GM23338 (cell line): ENCODE results near the gene NAP1L4. TPM values are rescaled to one million over a fixed set of nuclear protein-coding genes. Genes with fewer than 3 reads are reported as not detected.

Source experiments
- ATAC-seq: fragments of 200-7000 bp; cut with Tn5 transposase; 3 replicates; pipeline ENCODE4 v1.9.1; 2020
- DNase-seq: peaks from one replicate; pipeline ENCODE4 v3.0.0-alpha.2; 2015; ENCODE audit warnings: low spot score
- H2AFZ ChIP-seq: fragments of 200-600 bp; sonication (generic); 2 replicates; pipeline ENCODE4 v1.8.0; 2016; ENCODE audit warnings: antibody characterized with exemption, mild to moderate bottlenecking, moderate library complexity
- H3F3A ChIP-seq: fragments of 200-600 bp; sonication (generic); replicated peaks from 2 replicates; pipeline ENCODE4 v1.8.0; 2017; ENCODE audit warnings: antibody characterized with exemption, mixed run types, low read depth
- H3K27ac ChIP-seq: fragments of 200-600 bp; sonication (generic); 2 replicates; pipeline ENCODE4 v1.6.1; 2016; ENCODE audit warnings: low read depth
- H3K27me3 ChIP-seq: fragments of 200-600 bp; sonication (generic); 2 replicates; pipeline ENCODE4 v1.8.0; 2016; ENCODE audit warnings: mild to moderate bottlenecking, mixed run types, moderate library complexity; ENCODE audit not compliant: insufficient read depth
- H3K36me3 ChIP-seq: fragments of 200-600 bp; sonication (generic); 2 replicates; pipeline ENCODE4 v1.8.0; 2016; ENCODE audit warnings: mild to moderate bottlenecking; ENCODE audit not compliant: insufficient read depth
- H3K4me1 ChIP-seq: fragments of 200-600 bp; sonication (generic); 2 replicates; pipeline ENCODE4 v1.8.0; 2016; ENCODE audit warnings: mild to moderate bottlenecking, moderate library complexity; ENCODE audit not compliant: insufficient read depth
- H3K4me2 ChIP-seq: fragments of 200-600 bp; sonication (generic); 2 replicates; pipeline ENCODE4 v1.7.1; 2017; ENCODE audit warnings: mixed run types
- H3K4me3 ChIP-seq: fragments of 200-600 bp; sonication (generic); 2 replicates; pipeline ENCODE4 v1.6.1; 2016; ENCODE audit warnings: mixed run types
- H3K79me2 ChIP-seq: fragments of 200-600 bp; sonication (generic); replicated peaks from 2 replicates; pipeline ENCODE4 v1.8.0; 2017; ENCODE audit warnings: mild to moderate bottlenecking; ENCODE audit not compliant: insufficient read depth
- H3K9me2 ChIP-seq: fragments of 200-600 bp; sonication (generic); 2 replicates; pipeline ENCODE4 v1.8.0; 2017; ENCODE audit not compliant: insufficient read depth
- H4K20me1 ChIP-seq: fragments of 200-600 bp; sonication (generic); replicated peaks from 2 replicates; pipeline ENCODE4 v1.8.0; 2017; ENCODE audit warnings: mild to moderate bottlenecking; ENCODE audit not compliant: insufficient read depth
- H3K27ac Mint-ChIP-seq: 2 replicates; pipeline ENCODE4 v1.8.0; 2020; ENCODE audit warnings: inconsistent platforms, mild to moderate bottlenecking, moderate library complexity, mixed read lengths
- H3K27me3 Mint-ChIP-seq: 3 replicates; pipeline ENCODE4 v1.8.0; 2022; ENCODE audit warnings: low read depth, mild to moderate bottlenecking, moderate library complexity, mixed read lengths, inconsistent platforms; ENCODE audit not compliant: insufficient read depth, poor library complexity
- H3K36me3 Mint-ChIP-seq: 3 replicates; pipeline ENCODE4 v1.8.0; 2021; ENCODE audit warnings: low read depth, mild to moderate bottlenecking, inconsistent platforms, moderate library complexity, mixed read lengths
- H3K4me1 Mint-ChIP-seq: 3 replicates; pipeline ENCODE4 v1.8.0; 2020; ENCODE audit warnings: mild to moderate bottlenecking, inconsistent platforms, mixed read lengths
- H3K4me3 Mint-ChIP-seq: 3 replicates; pipeline ENCODE4 v1.8.0; 2021; ENCODE audit warnings: moderate library complexity, mild to moderate bottlenecking, inconsistent platforms, mixed read lengths
- H3K9me3 Mint-ChIP-seq: 3 replicates; pipeline ENCODE4 v1.8.0; 2020; ENCODE audit warnings: moderate library complexity, mild to moderate bottlenecking, inconsistent platforms, mixed read lengths
- EZH2 ChIP-seq: fragments of 200-600 bp; sonication (generic); IDR thresholded peaks from one replicate; pipeline ENCODE4 v1.8.0; 2017; ENCODE audit warnings: antibody characterized with exemption, mild to moderate bottlenecking, low read depth; ENCODE audit not compliant: unreplicated experiment
- EZH2phosphoT487 ChIP-seq: fragments of 200-600 bp; sonication (generic); IDR thresholded peaks from one replicate; pipeline ENCODE4 v1.8.1; 2018; ENCODE audit warnings: antibody characterized with exemption; ENCODE audit not compliant: unreplicated experiment
- POLR2AphosphoS5 ChIP-seq: IDR thresholded peaks from 2 replicates; pipeline ENCODE4 v1.6.1; 2016; ENCODE audit warnings: antibody characterized with exemption, low read depth
- STAT1 ChIP-seq: IDR thresholded peaks from one replicate; pipeline ENCODE4 v1.6.1; 2016; ENCODE audit warnings: antibody characterized with exemption; ENCODE audit not compliant: unreplicated experiment
- ZNF114 ChIP-seq: fragments of 250-450 bp; sonication (Bioruptor Pico); IDR thresholded peaks from 2 replicates; pipeline ENCODE4 v1.5.0; 2020; ENCODE audit warnings: mild to moderate bottlenecking, moderate library complexity
- ZNF331 ChIP-seq: fragments of 250-450 bp; sonication (Bioruptor Pico); IDR thresholded peaks from 2 replicates; pipeline ENCODE4 v1.5.0; 2020; ENCODE audit warnings: low read depth, mild to moderate bottlenecking, moderate library complexity
- polyA plus RNA-seq: library from polyadenylated mRNA; unstranded; fragments of >200 nt; fragmentation: Nextera tagmentation; extraction: Ambion mirVana; gene quantifications from 2 replicates; pipeline ENCODE4 v1.2.1, GENCODE V29; 2016
- total RNA-seq: library from RNA; depleted of rRNA; stranded (reverse); fragments of >200 nt; shearing (Covaris generic); gene quantifications from 2 replicates; pipeline ENCODE4 v1.2.3, GENCODE V29; 2014
- TF ChIP-seq, protein P1 (sequence below): fragments of 250-450 bp; sonication (Bioruptor Pico); IDR thresholded peaks from 2 replicates; pipeline ENCODE4 v1.5.0; 2020; ENCODE audit warnings: mild to moderate bottlenecking, moderate library complexity
- TF ChIP-seq, protein P2 (sequence below): IDR thresholded peaks from 2 replicates; pipeline ENCODE4 v1.6.1; 2016; ENCODE audit warnings: antibody characterized with exemption
- TF ChIP-seq, protein P3 (sequence below), 2 experiments: fragments of 200-600 bp in 1 of 2; sonication (generic) in 1 of 2; conservative IDR thresholded peaks; 2 replicates each; pipeline versions ENCODE4 v1.5.1 to v1.6.1; 2016 to 2017; ENCODE audit warnings: antibody characterized with exemption in 2 of 2, low read depth in 2 of 2, mild to moderate bottlenecking in 2 of 2, moderate library complexity in 1 of 2
- TF ChIP-seq, protein P4 (sequence below): IDR thresholded peaks from one replicate; pipeline ENCODE4 v1.6.1; 2018; ENCODE audit warnings: antibody characterized with exemption; ENCODE audit not compliant: unreplicated experiment

Gene NAP1L4
- total and polyA plus RNA-seq, 2 experiments from 2014 or later, result 181 to 189 TPM

DNA sequence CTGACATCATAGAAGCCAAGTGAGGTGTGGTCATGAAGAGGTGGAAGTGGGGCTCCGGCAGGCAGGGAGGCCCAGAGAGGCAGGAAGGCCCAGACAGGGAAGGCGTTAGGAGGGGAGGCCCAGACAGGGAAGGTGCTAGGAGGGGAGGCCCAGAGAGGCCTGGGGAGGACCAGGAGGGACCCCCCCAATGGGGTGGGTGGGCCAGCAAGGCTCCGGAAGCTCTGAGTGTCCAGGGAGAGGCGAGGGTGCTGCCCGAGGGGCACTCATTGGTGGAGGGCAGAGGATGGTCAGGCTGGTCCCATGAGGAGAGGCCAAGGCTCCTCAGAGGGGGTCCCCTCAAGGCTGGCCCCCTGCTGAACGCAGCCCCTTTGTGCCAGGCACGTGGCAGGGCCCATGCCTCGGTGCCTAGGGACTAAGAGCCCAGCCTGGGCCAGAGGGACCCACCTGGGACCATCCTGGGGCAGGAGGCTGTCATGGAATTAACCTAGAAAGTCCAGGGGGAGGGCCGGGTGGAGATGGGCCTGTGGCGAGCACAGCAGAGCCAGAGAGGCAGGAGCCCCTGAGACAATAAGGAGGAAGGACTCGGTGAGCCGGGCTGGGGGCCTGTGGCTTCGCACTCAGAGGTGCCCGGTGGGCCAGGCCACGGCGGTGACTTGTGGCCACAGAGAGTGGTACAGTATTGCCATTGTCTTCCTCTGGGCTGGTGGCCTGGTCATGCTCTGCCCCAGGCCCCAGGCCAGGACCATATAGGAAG is 75.1 kb downstream of the NAP1L4 start:
- TF ChIP-seq EZH2phosphoT487 (no peak), STAT1 (no peak), ZNF114 (CRISPR knock-in tag) (no peak), POLR2AphosphoS5 (no peak), ZNF331 (CRISPR knock-in tag) (no peak), EZH2 (no peak)
- TF ChIP-seq, protein P1, sequence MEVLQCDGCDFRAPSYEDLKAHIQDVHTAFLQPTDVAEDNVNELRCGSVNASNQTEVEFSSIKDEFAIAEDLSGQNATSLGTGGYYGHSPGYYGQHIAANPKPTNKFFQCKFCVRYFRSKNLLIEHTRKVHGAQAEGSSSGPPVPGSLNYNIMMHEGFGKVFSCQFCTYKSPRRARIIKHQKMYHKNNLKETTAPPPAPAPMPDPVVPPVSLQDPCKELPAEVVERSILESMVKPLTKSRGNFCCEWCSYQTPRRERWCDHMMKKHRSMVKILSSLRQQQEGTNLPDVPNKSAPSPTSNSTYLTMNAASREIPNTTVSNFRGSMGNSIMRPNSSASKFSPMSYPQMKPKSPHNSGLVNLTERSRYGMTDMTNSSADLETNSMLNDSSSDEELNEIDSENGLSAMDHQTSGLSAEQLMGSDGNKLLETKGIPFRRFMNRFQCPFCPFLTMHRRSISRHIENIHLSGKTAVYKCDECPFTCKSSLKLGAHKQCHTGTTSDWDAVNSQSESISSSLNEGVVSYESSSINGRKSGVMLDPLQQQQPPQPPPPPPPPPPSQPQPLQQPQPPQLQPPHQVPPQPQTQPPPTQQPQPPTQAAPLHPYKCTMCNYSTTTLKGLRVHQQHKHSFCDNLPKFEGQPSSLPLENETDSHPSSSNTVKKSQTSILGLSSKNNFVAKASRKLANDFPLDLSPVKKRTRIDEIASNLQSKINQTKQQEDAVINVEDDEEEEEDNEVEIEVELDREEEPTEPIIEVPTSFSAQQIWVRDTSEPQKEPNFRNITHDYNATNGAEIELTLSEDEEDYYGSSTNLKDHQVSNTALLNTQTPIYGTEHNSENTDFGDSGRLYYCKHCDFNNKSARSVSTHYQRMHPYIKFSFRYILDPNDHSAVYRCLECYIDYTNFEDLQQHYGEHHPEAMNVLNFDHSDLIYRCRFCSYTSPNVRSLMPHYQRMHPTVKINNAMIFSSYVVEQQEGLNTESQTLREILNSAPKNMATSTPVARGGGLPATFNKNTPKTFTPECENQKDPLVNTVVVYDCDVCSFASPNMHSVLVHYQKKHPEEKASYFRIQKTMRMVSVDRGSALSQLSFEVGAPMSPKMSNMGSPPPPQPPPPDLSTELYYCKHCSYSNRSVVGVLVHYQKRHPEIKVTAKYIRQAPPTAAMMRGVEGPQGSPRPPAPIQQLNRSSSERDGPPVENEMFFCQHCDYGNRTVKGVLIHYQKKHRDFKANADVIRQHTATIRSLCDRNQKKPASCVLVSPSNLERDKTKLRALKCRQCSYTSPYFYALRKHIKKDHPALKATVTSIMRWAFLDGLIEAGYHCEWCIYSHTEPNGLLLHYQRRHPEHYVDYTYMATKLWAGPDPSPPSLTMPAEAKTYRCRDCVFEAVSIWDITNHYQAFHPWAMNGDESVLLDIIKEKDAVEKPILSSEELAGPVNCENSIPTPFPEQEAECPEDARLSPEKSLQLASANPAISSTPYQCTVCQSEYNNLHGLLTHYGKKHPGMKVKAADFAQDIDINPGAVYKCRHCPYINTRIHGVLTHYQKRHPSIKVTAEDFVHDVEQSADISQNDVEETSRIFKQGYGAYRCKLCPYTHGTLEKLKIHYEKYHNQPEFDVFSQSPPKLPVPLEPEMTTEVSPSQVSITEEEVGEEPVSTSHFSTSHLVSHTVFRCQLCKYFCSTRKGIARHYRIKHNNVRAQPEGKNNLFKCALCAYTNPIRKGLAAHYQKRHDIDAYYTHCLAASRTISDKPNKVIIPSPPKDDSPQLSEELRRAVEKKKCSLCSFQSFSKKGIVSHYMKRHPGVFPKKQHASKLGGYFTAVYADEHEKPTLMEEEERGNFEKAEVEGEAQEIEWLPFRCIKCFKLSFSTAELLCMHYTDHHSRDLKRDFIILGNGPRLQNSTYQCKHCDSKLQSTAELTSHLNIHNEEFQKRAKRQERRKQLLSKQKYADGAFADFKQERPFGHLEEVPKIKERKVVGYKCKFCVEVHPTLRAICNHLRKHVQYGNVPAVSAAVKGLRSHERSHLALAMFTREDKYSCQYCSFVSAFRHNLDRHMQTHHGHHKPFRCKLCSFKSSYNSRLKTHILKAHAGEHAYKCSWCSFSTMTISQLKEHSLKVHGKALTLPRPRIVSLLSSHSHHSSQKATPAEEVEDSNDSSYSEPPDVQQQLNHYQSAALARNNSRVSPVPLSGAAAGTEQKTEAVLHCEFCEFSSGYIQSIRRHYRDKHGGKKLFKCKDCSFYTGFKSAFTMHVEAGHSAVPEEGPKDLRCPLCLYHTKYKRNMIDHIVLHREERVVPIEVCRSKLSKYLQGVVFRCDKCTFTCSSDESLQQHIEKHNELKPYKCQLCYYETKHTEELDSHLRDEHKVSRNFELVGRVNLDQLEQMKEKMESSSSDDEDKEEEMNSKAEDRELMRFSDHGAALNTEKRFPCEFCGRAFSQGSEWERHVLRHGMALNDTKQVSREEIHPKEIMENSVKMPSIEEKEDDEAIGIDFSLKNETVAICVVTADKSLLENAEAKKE (CRISPR knock-in tag), result no peak
- TF ChIP-seq, protein P2, sequence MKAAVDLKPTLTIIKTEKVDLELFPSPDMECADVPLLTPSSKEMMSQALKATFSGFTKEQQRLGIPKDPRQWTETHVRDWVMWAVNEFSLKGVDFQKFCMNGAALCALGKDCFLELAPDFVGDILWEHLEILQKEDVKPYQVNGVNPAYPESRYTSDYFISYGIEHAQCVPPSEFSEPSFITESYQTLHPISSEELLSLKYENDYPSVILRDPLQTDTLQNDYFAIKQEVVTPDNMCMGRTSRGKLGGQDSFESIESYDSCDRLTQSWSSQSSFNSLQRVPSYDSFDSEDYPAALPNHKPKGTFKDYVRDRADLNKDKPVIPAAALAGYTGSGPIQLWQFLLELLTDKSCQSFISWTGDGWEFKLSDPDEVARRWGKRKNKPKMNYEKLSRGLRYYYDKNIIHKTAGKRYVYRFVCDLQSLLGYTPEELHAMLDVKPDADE, result no peak
- TF ChIP-seq, protein P3, sequence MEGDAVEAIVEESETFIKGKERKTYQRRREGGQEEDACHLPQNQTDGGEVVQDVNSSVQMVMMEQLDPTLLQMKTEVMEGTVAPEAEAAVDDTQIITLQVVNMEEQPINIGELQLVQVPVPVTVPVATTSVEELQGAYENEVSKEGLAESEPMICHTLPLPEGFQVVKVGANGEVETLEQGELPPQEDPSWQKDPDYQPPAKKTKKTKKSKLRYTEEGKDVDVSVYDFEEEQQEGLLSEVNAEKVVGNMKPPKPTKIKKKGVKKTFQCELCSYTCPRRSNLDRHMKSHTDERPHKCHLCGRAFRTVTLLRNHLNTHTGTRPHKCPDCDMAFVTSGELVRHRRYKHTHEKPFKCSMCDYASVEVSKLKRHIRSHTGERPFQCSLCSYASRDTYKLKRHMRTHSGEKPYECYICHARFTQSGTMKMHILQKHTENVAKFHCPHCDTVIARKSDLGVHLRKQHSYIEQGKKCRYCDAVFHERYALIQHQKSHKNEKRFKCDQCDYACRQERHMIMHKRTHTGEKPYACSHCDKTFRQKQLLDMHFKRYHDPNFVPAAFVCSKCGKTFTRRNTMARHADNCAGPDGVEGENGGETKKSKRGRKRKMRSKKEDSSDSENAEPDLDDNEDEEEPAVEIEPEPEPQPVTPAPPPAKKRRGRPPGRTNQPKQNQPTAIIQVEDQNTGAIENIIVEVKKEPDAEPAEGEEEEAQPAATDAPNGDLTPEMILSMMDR (conservative IDR thresholded peaks at IDR 0.05; ENCODE audit: low read depth in 2 of 2), result no peak
- TF ChIP-seq, protein P4, sequence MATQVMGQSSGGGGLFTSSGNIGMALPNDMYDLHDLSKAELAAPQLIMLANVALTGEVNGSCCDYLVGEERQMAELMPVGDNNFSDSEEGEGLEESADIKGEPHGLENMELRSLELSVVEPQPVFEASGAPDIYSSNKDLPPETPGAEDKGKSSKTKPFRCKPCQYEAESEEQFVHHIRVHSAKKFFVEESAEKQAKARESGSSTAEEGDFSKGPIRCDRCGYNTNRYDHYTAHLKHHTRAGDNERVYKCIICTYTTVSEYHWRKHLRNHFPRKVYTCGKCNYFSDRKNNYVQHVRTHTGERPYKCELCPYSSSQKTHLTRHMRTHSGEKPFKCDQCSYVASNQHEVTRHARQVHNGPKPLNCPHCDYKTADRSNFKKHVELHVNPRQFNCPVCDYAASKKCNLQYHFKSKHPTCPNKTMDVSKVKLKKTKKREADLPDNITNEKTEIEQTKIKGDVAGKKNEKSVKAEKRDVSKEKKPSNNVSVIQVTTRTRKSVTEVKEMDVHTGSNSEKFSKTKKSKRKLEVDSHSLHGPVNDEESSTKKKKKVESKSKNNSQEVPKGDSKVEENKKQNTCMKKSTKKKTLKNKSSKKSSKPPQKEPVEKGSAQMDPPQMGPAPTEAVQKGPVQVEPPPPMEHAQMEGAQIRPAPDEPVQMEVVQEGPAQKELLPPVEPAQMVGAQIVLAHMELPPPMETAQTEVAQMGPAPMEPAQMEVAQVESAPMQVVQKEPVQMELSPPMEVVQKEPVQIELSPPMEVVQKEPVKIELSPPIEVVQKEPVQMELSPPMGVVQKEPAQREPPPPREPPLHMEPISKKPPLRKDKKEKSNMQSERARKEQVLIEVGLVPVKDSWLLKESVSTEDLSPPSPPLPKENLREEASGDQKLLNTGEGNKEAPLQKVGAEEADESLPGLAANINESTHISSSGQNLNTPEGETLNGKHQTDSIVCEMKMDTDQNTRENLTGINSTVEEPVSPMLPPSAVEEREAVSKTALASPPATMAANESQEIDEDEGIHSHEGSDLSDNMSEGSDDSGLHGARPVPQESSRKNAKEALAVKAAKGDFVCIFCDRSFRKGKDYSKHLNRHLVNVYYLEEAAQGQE, result no peak
- Histone ChIP-seq H3K27me3 (no peaks in the 10 kb centered on the region), H3K4me1 (no peaks in the 10 kb centered on the region), H3K36me3 (no peaks in the 10 kb centered on the region), H3K4me2 (no peak overlapping the region), H3K9me2 (no peaks in the 10 kb centered on the region), H3F3A (no peaks in the 10 kb centered on the region), H3K79me2 (no peaks in the 10 kb centered on the region), H3K27ac (no peak overlapping the region), H2AFZ (no peak overlapping the region), H3K4me3 (no peak overlapping the region), H4K20me1 (no peaks in the 10 kb centered on the region)
- Mint-ChIP-seq H3K36me3 (no peaks in the 10 kb centered on the region), H3K27ac (no peak overlapping the region), H3K9me3 (no peaks in the 10 kb centered on the region), H3K4me3 (no peak overlapping the region), H3K27me3 (peaks cover 11% of the 10 kb centered on the region), H3K4me1 (peaks cover 12% of the 10 kb centered on the region)
- DNase-seq (no peak), ATAC-seq (no peak)
